HEK293 (cell line): ENCODE results near the gene DLG2.

Experiments
- CTCF ChIA-PET: fragments of 350-600 bp; formaldehyde crosslinking; extraction: SDS; loops from one replicate; lab custom pipeline; 2021; ENCODE audit warnings: antibody characterized with exemption; lab: Yijun Ruan, JAX
- POLR2A ChIA-PET: fragments of 300-600 bp; formaldehyde crosslinking; extraction: SDS; loops from one replicate; lab custom pipeline; 2020; ENCODE audit warnings: antibody characterized with exemption, inconsistent platforms; lab: Yijun Ruan, JAX
- H3K27ac ChIP-seq: fragments of 200-500 bp; sonication (Bioruptor generic); 2 replicates; pipeline ENCODE4 v1.5.1; 2014; ENCODE audit warnings: low read depth, low read length, control low read depth, inconsistent platforms; ENCODE audit errors: extremely low read depth
- H3K36me3 ChIP-seq, 2 experiments: fragments of 200-500 bp in 1 of 2; sonication (Bioruptor generic) in 1 of 2; 1 replicate in 1 of 2; 2 replicates in 1 of 2; pipeline ENCODE4 v1.5.1; 2014 to 2017; ENCODE audit warnings: inconsistent platforms in 2 of 2, low read length in 2 of 2; ENCODE audit not compliant: control insufficient read depth in 2 of 2, insufficient read depth in 1 of 2
- H3K4me1 ChIP-seq: fragments of 200-500 bp; sonication (Bioruptor generic); 2 replicates; pipeline ENCODE4 v1.5.1; 2014; ENCODE audit warnings: mild to moderate bottlenecking, low read length, inconsistent platforms; ENCODE audit not compliant: control insufficient read depth, insufficient read depth
- H3K4me3 ChIP-seq: 2 replicates; pipeline ENCODE4 v1.5.1; 2011; ENCODE audit warnings: low read depth, mild to moderate bottlenecking, control low read depth, low read length, moderate library complexity
- H3K9me3 ChIP-seq: fragments of 200-500 bp; sonication (Bioruptor generic); 2 replicates; pipeline ENCODE4 v1.5.1; 2014; ENCODE audit warnings: low read depth, low read length, inconsistent platforms; ENCODE audit not compliant: control insufficient read depth, insufficient read depth
- SALL2 ChIP-seq: fragments of 450-650 bp; formaldehyde crosslinking; IDR thresholded peaks from 2 replicates; pipeline ENCODE4 v1.5.0; 2017; ENCODE audit warnings: missing biosample characterization, mild to moderate bottlenecking, missing genetic modification characterization, borderline replicate concordance
- SCRT1 ChIP-seq: fragments of 450-650 bp; formaldehyde crosslinking; IDR thresholded peaks from 2 replicates; pipeline ENCODE4 v1.5.1; 2016; ENCODE audit warnings: missing biosample characterization, missing genetic modification characterization, borderline replicate concordance
- ZBTB17 ChIP-seq: fragments of 450-650 bp; formaldehyde crosslinking; IDR thresholded peaks from 2 replicates; pipeline ENCODE4 v1.5.1; 2016; ENCODE audit warnings: missing biosample characterization, missing genetic modification characterization
- ZBTB20 ChIP-seq: fragments of 450-650 bp; formaldehyde crosslinking; IDR thresholded peaks from 2 replicates; pipeline ENCODE4 v1.5.1; 2016; ENCODE audit warnings: missing biosample characterization, missing genetic modification characterization
- ZBTB49 ChIP-seq: fragments of 450-650 bp; formaldehyde crosslinking; IDR thresholded peaks from 2 replicates; pipeline ENCODE4 v1.5.1; 2016; ENCODE audit warnings: missing biosample characterization, missing genetic modification characterization, low read depth
- ZFP37 ChIP-seq: fragments of 450-650 bp; formaldehyde crosslinking; IDR thresholded peaks from 2 replicates; pipeline ENCODE4 v1.5.1; 2016; ENCODE audit warnings: missing biosample characterization, missing genetic modification characterization
- ZFP41 ChIP-seq: fragments of 450-650 bp; formaldehyde crosslinking; IDR thresholded peaks from 2 replicates; pipeline ENCODE4 v1.5.1; 2016; ENCODE audit warnings: missing biosample characterization, missing genetic modification characterization, borderline replicate concordance
- ZFP69B ChIP-seq: fragments of 450-650 bp; formaldehyde crosslinking; IDR thresholded peaks from 2 replicates; pipeline ENCODE4 v1.5.1; 2016; ENCODE audit warnings: missing biosample characterization, missing genetic modification characterization
- ZNF112 ChIP-seq: fragments of 450-650 bp; formaldehyde crosslinking; IDR thresholded peaks from 2 replicates; pipeline ENCODE4 v1.5.0; 2017; ENCODE audit warnings: missing biosample characterization, missing genetic modification characterization
- ZNF132 ChIP-seq: fragments of 450-650 bp; formaldehyde crosslinking; IDR thresholded peaks from 2 replicates; pipeline ENCODE4 v1.5.1; 2017; ENCODE audit warnings: missing biosample characterization, missing genetic modification characterization, borderline replicate concordance
- ZNF175 ChIP-seq: fragments of 450-650 bp; formaldehyde crosslinking; IDR thresholded peaks from 2 replicates; pipeline ENCODE4 v1.5.1; 2016; ENCODE audit warnings: missing biosample characterization, missing genetic modification characterization
- ZNF202 ChIP-seq: fragments of 450-650 bp; formaldehyde crosslinking; IDR thresholded peaks from 2 replicates; pipeline ENCODE4 v1.5.1; 2016; ENCODE audit warnings: missing biosample characterization, missing genetic modification characterization, borderline replicate concordance
- ZNF223 ChIP-seq: fragments of 450-650 bp; formaldehyde crosslinking; IDR thresholded peaks from 2 replicates; pipeline ENCODE4 v1.5.1; 2016; ENCODE audit warnings: missing biosample characterization, missing genetic modification characterization
- ZNF274 ChIP-seq, 2 experiments: fragments of 200-500 bp in 1 of 2; fragments of 450-650 bp in 1 of 2; sonication (Bioruptor generic) in 1 of 2; formaldehyde crosslinking in 1 of 2; IDR thresholded peaks; 2 replicates each; pipeline versions ENCODE4 v1.5.1 to v1.6.1; 2014 to 2016; ENCODE audit warnings: borderline replicate concordance in 1 of 2, inconsistent platforms in 1 of 2, low read length in 1 of 2, missing biosample characterization in 1 of 2, missing genetic modification characterization in 1 of 2
- ZNF311 ChIP-seq: fragments of 450-650 bp; formaldehyde crosslinking; IDR thresholded peaks from 2 replicates; pipeline ENCODE4 v1.5.1; 2017; ENCODE audit warnings: missing biosample characterization, missing genetic modification characterization, borderline replicate concordance
- ZNF324 ChIP-seq: fragments of 450-650 bp; formaldehyde crosslinking; IDR thresholded peaks from 2 replicates; pipeline ENCODE4 v1.5.1; 2016; ENCODE audit warnings: missing biosample characterization, missing genetic modification characterization
- ZNF548 ChIP-seq: fragments of 450-650 bp; formaldehyde crosslinking; IDR thresholded peaks from 2 replicates; pipeline ENCODE4 v1.5.1; 2016; ENCODE audit warnings: missing biosample characterization, missing genetic modification characterization
- ZNF747 ChIP-seq: fragments of 450-650 bp; formaldehyde crosslinking; IDR thresholded peaks from 2 replicates; pipeline ENCODE4 v1.5.1; 2016; ENCODE audit warnings: missing biosample characterization, missing genetic modification characterization
- ZNF792 ChIP-seq: fragments of 450-650 bp; formaldehyde crosslinking; IDR thresholded peaks from 2 replicates; pipeline ENCODE4 v1.5.1; 2016; ENCODE audit warnings: missing biosample characterization, missing genetic modification characterization
- ZSCAN16 ChIP-seq: fragments of 450-650 bp; formaldehyde crosslinking; IDR thresholded peaks from 2 replicates; pipeline ENCODE4 v1.5.1; 2016; ENCODE audit warnings: missing biosample characterization, missing genetic modification characterization
- ZSCAN4 ChIP-seq: fragments of 450-650 bp; formaldehyde crosslinking; IDR thresholded peaks from 2 replicates; pipeline ENCODE4 v1.5.1; 2017; ENCODE audit warnings: missing biosample characterization, missing genetic modification characterization

DLG2 gene

DNA sequence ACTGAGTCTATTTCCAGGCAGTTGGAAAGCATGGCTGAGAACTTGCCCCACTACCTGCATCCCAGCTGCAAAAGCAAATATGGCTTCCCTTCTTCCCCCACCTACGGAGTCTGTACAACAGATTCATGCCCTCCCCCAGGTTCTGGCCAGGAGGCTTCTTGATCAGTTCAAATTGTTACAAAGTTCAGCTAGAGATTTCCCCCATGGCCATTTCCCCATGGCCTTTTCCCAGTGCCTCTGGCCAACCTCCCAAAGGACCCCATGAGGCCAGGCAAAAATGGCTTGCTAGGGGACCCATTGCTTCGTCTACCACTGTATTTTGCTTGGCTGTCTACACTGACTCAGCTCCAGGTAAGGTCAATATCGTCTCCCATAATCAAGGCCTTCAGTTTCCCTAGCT lies 203.3 kb downstream of the DLG2 start:
- H3K36me3 ChIP-seq, result no peaks in the 10 kb centered on the region
- POLR2A ChIA-PET, result no interaction called here
- TF ChIP-seq ZFP41 (tag by site-specific recombination), result no peak
- no peak for TF ChIP-seq ZNF223
- no peak for TF ChIP-seq ZSCAN4 (tag by site-specific recombination)

GRCh38 chr11:85423316-85423715 lies 203.8 kb downstream of the DLG2 start:
- Histone ChIP-seq H3K36me3 (no peaks in the 10 kb centered on the region), H3K4me3 (no peak overlapping the region), H3K27ac (no peak overlapping the region), H3K9me3 (no peaks in the 10 kb centered on the region), H3K4me1 (no peaks in the 10 kb centered on the region)
- TF ChIP-seq SCRT1 (tag by site-specific recombination) (no peak), ZBTB17 (tag by site-specific recombination) (no peak), ZNF112 (no peak), ZFP69B (tag by site-specific recombination) (no peak), SALL2 (tag by site-specific recombination) (no peak), ZNF548 (tag by site-specific recombination) (no peak), ZNF175 (tag by site-specific recombination) (no peak), ZNF792 (tag by site-specific recombination) (no peak), ZNF324 (tag by site-specific recombination) (no peak), ZSCAN4 (tag by site-specific recombination) (no peak), ZSCAN16 (no peak), ZFP37 (tag by site-specific recombination) (no peak), ZNF274 (IDR thresholded peaks at IDR 0.05; ENCODE audit: low read length) (no peak), ZNF274 (tag by site-specific recombination; IDR thresholded peaks at IDR 0.05; ENCODE audit: borderline replicate concordance) (no peak), ZBTB49 (tag by site-specific recombination) (no peak), ZNF132 (tag by site-specific recombination) (no peak), ZNF747 (tag by site-specific recombination) (no peak), ZNF311 (tag by site-specific recombination) (no peak), ZNF202 (tag by site-specific recombination) (no peak), ZBTB20 (tag by site-specific recombination) (no peak)
- ChIA-PET POLR2A (no interaction called here), CTCF (interaction anchor here (0.7 kb wide), 1 partner anchor 1186 kb away, joined by 3 read pairs; no protein-coding TSS in a partner anchor)

More for the DNA sequence above, 203.3 kb downstream of the DLG2 start:
- no peak overlapping the region for H3K27ac ChIP-seq
- H3K4me1 ChIP-seq, result no peaks in the 10 kb centered on the region
- no peak overlapping the region for H3K4me3 ChIP-seq
- CTCF ChIA-PET, result interaction anchor here (0.7 kb wide), 1 partner anchor 1185 kb away, joined by 3 read pairs; no protein-coding TSS in a partner anchor
- no peaks in the 10 kb centered on the region for H3K9me3 ChIP-seq
